ENCODE results near the gene VPS51.

Gene VPS51

DNA sequence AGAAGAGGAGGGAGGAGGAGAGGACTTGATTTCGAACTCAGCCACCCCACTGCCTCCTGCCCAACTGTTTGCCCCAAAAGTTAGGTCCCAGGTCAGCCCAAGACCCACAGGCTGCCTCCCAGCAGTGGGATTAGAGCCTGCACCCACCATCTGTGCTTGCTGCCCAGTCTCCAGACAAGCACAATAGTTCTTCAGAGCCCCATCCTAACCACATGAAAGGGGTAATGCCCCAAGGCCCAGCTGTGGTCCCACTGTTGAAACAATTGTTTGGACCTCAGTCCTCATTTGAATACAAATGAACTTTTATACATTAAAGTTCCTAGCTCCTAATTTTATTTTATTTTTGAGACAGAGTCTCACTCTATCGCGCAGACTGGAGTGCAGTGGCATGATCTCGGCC lies 5.4 kb upstream of the VPS51 start:
- no peak for TF ChIP-seq Cebpa-rat (IDR thresholded peaks at IDR 0.05)
- Histone ChIP-seq H3K9ac (peak overlapping the region in 4 of 11 experiments; percentile 0 to 37 (median 26); a peak in 3 of 22 replicates), H3K27ac (no peak overlapping the region)

DNA sequence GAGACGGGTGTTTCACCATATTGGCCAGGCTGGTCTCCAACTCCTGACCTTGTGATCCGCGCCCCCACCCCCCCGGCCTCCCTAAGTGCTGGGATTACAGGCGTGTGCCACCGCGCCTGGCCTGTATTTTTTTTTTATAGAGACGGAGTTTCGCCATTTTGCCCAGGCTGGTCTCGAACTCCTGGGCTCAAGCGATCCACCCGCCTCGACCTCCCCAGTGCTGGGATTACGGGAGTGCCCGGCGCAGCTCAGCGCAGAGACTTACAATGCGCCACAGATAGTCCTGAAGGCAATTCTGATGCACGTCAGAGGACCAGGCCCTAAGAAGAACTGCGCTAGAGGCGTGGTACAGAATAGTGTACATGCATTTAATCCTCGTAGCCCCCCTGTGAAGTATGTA lies 587 bp upstream of the VPS51 start:
- peaks cover 0 to 32% (median 0%) of the 10 kb centered on the region in 11 experiments; a peak in 4 of 22 replicates for H4K20me1 ChIP-seq
- H3K4me1 ChIP-seq: peaks cover 8 to 21% (median 15%) of the 10 kb centered on the region in 10 experiments
- no peaks in the 10 kb centered on the region for H3K27me3 ChIP-seq
- no peak for TF ChIP-seq Cebpa-rat (IDR thresholded peaks at IDR 0.05)
- peak overlapping the region in 7 of 10 experiments; percentile 73 to 88 (median 79); a peak in 9 of 20 replicates for H3K4me3 ChIP-seq
- peak overlapping the region; percentile 81 to 93 (median 87); a peak in 20 of 22 replicates for H3K27ac ChIP-seq
- peaks cover 8 to 36% (median 19%) of the 10 kb centered on the region in 11 experiments; a peak in 16 of 22 replicates for H3K36me3 ChIP-seq
- H3K4me2 ChIP-seq: peak overlapping the region; percentile 82 to 97 (median 90); a peak in 21 of 22 replicates
- H3K9ac ChIP-seq: peak overlapping the region; percentile 86 to 94 (median 90); a peak in 18 of 22 replicates
- no peaks in the 10 kb centered on the region for H3K9me3 ChIP-seq (replicated peaks in 1 of 11)

More for the DNA sequence above, 5.4 kb upstream of the VPS51 start:
- no peak overlapping the region for H3K4me3 ChIP-seq
- peaks cover 0 to 7% (median 0%) of the 10 kb centered on the region in 11 experiments; a peak in 2 of 22 replicates for H4K20me1 ChIP-seq
- peaks cover under 1 to 12% (median 6%) of the 10 kb centered on the region in 10 experiments; a peak in 17 of 20 replicates for H3K4me1 ChIP-seq
- no peaks in the 10 kb centered on the region for H3K27me3 ChIP-seq
- no peaks in the 10 kb centered on the region for H3K9me3 ChIP-seq (replicated peaks in 1 of 11)
- peaks cover 40 to 50% (median 44%) of the 10 kb centered on the region in 11 experiments for H3K36me3 ChIP-seq
- peak overlapping the region in 2 of 11 experiments; percentile 21 to 23; a peak in 1 of 22 replicates for H3K4me2 ChIP-seq

DNA sequence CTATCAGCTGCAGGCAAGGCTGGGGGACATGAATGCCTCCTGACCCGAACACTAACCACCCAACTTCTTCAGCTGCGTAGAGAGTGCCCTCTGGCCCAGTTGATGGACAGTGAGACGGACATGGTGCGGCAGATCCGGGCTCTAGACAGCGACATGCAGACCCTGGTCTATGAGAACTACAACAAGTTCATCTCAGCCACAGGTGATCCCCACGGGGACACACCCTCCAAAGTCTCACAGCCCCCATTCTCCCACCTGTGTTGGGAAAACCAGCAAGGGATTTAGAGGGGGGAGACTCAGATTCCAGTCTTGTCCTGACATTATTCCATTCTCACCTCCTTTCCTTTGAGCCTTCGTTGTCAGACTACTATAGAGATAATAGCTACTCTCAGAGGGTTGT lies 912 bp downstream of the VPS51 start:
- peaks cover 6 to 49% (median 30%) of the 10 kb centered on the region in 11 experiments; a peak in 16 of 22 replicates for H3K36me3 ChIP-seq
- no peak for TF ChIP-seq Cebpa-rat (IDR thresholded peaks at IDR 0.05)
- H3K27ac ChIP-seq: peak overlapping the region in 4 of 11 experiments; percentile 31 to 47 (median 36); a peak in 6 of 22 replicates
- H3K9ac ChIP-seq: peak overlapping the region; percentile 70 to 94 (median 90); a peak in 21 of 22 replicates
- H3K4me2 ChIP-seq: peak overlapping the region; percentile 82 to 97 (median 90)
- no peaks in the 10 kb centered on the region for H3K27me3 ChIP-seq
- peaks cover 8 to 21% (median 13%) of the 10 kb centered on the region in 10 experiments for H3K4me1 ChIP-seq
- H3K4me3 ChIP-seq: peak overlapping the region; percentile 68 to 88 (median 78); a peak in 19 of 20 replicates
- peaks cover 0 to 46% (median 7%) of the 10 kb centered on the region in 11 experiments; a peak in 7 of 22 replicates for H4K20me1 ChIP-seq
- no peaks in the 10 kb centered on the region for H3K9me3 ChIP-seq (replicated peaks in 1 of 11)

DNA sequence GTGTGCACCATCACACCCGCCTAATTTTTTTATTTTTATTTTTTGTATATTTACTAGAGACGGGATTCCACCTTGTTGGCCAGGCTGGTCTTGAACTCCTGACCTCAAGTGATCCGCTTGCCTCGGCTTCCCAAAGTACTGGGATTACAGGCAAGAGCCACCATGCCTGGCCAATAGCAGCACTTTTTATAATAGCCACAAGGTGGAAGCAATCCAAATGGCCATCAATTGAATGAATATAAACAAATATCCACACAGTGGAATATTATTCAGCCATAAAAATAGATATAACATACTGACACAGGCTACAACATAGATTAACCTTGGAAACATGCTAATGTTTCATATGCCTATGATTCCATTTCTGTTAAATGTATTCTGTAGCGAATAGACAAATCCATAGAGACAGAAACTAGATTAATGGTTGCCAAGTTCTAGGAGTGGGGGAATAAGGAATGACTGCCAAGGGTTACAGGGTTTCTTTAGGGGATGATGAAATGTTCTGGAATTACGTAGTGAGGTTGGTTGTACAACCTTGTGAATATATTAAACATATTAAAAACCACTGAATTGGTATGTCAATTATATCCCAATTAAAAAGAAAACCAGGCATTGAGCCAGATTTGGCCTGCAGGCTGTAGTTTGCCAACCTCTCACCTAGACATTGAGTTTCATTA lies 4.8 kb downstream of the VPS51 start:
- Histone ChIP-seq H3K4me2 (no peak overlapping the region), H3K9me3 (replicated peaks in 1 of 11) (no peaks in the 10 kb centered on the region), H3K4me1 (peaks cover 8 to 17% (median 11%) of the 10 kb centered on the region in 10 experiments), H3K4me3 (no peak overlapping the region), H3K9ac (no peak overlapping the region), H3K27ac (no peak overlapping the region), H4K20me1 (peaks cover 0 to 85% (median 23%) of the 10 kb centered on the region in 11 experiments; a peak in 10 of 22 replicates), H3K36me3 (peaks cover 28 to 88% (median 57%) of the 10 kb centered on the region in 11 experiments; a peak in 20 of 22 replicates), H3K27me3 (no peaks in the 10 kb centered on the region)
- TF ChIP-seq Cebpa-rat (IDR thresholded peaks at IDR 0.05): no peak

DNA sequence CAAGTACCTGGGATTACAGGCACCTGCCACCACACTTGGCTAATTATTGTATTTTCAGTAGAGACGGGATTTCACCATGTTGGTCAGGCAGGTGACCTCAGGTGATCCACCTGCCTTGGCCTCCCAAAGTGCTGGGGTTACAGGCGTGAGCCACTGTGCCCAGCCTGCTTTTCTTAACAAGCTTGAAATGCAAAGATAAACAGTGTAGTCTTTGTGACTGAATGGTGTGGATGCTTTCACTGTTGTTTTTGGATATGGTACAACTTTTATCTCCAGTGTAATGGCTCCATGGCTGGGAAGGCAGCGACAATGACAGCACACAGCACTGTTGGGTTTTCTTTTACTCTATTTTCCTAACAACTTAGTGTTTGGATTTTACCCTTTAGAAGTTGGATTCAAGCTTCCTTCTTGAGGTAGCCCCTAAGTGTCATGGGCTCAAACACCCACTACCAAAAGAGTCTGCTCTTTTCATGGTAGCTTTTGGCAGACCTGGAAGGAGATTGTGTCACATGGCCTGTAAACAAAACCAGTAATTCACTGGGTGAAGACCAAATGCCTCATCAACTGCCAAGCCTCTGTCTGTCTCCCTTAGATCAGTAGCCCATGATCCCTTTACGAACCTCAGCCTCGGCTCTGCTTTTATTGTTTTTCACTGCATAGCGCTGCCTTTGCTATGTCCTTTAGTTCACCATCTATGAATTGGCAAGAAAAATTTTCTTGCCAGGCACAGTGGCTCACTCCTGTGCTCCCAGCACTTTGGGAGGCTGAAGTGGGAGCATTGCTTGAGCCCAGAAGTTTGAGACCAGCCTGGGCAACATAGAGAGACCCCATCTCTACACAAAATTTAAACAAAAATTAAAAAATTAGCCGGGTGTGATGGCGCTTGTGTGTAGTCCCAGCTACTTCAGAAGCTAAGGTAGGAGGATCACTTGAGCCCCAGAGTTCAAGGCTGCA lies 6.4 kb downstream of the VPS51 start:
- Histone ChIP-seq H3K9me3 (replicated peaks in 1 of 11) (no peaks in the 10 kb centered on the region), H3K27ac (no peak overlapping the region), H3K36me3 (peaks cover 32 to 98% (median 61%) of the 10 kb centered on the region in 11 experiments), H3K4me1 (peaks cover 1 to 9% (median 4%) of the 10 kb centered on the region in 10 experiments; a peak in 17 of 20 replicates), H3K27me3 (no peaks in the 10 kb centered on the region), H3K4me2 (no peak overlapping the region), H4K20me1 (peaks cover 0 to 94% (median 25%) of the 10 kb centered on the region in 11 experiments; a peak in 11 of 22 replicates), H3K9ac (peak overlapping the region in 1 of 11 experiments; percentile 37; a peak in 2 of 22 replicates), H3K4me3 (no peak overlapping the region)
- no peak for TF ChIP-seq Cebpa-rat (IDR thresholded peaks at IDR 0.05)

DNA sequence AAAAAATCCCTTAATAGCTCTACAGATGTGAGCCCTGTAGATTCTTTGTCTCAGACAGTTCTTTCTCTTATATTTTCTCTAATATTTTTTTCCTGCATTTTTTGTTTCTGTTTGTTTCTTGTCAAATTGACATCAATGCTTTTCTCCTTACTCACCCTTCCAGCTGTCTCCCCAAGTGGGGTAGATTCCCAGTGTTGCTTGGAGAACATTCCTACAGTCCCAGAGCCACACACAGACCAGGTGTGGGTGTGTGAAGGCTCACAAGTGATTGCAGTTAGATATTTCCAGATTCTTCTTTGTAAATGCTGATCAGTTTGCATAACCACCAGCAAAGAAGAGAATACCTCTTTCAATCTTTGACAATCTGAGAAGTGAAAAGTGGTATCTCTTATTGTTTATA lies 7.5 kb downstream of the VPS51 start:
- peaks cover 39 to 98% (median 61%) of the 10 kb centered on the region in 11 experiments for H3K36me3 ChIP-seq
- no peaks in the 10 kb centered on the region for H3K27me3 ChIP-seq
- no peak overlapping the region for H3K4me2 ChIP-seq
- peaks cover 0 to 7% (median 0%) of the 10 kb centered on the region in 10 experiments; a peak in 1 of 20 replicates for H3K4me1 ChIP-seq
- no peak overlapping the region for H3K4me3 ChIP-seq
- peaks cover 0 to 96% (median 30%) of the 10 kb centered on the region in 11 experiments; a peak in 11 of 22 replicates for H4K20me1 ChIP-seq
- H3K27ac ChIP-seq: no peak overlapping the region
- H3K9ac ChIP-seq: peak overlapping the region in 1 of 11 experiments; percentile 37; a peak in 2 of 22 replicates
- no peak for TF ChIP-seq Cebpa-rat (IDR thresholded peaks at IDR 0.05)
- no peaks in the 10 kb centered on the region for H3K9me3 ChIP-seq (replicated peaks in 1 of 11)

DNA sequence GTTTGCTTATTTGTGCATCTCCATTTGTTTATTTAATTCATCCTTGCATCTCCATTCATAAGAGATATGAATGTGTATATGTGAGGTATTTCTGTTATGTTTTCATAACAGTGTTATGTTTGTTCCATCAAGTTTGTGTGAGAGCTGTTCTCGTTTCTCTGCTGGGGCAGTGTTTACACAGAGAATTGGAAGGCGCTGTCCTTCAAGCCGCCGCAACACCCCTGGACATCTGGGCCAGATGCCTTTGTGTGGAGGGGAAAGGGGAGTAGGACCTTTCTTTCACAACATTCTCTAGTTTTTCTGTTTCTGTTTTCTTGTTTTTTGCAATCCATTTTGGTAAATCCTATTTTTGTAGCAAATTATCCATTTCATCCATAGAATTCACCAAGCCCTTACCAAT lies 8.6 kb downstream of the VPS51 start:
- Histone ChIP-seq H3K27me3 (no peaks in the 10 kb centered on the region), H3K9ac (no peak overlapping the region; a peak in 1 of 22 replicates), H4K20me1 (peaks cover 0 to 99% (median 35%) of the 10 kb centered on the region in 11 experiments; a peak in 12 of 22 replicates), H3K4me1 (no peaks in the 10 kb centered on the region), H3K36me3 (peaks cover 48 to 98% (median 69%) of the 10 kb centered on the region in 11 experiments), H3K27ac (no peak overlapping the region), H3K4me2 (no peak overlapping the region), H3K9me3 (replicated peaks in 1 of 11) (no peaks in the 10 kb centered on the region), H3K4me3 (no peak overlapping the region)
- TF ChIP-seq Cebpa-rat (IDR thresholded peaks at IDR 0.05): no peak

DNA sequence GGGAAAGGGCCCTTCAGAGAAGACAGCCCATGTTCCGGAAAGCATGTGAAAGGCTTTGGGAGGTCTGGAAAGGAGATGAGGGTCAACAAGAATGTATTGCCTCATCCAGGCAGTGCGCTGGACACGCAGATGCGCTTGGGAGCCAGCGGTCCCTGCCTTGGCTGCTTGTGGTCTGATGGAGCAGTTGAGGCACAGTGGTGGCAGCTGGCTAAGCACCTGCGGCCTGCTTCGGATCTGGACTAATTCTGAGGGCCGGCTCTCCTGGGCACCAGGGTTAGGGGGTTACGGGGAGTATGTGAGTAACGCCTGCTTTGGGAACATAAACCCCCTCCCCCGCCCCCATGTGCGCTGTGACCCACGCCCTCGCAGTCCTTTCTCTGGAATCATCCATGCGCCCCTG lies 11.1 kb downstream of the VPS51 start:
- Histone ChIP-seq H4K20me1 (peaks cover 0 to 95% (median 48%) of the 10 kb centered on the region in 11 experiments; a peak in 19 of 22 replicates), H3K9me3 (replicated peaks in 1 of 11) (no peaks in the 10 kb centered on the region), H3K27ac (no peak overlapping the region), H3K4me1 (peaks cover 12 to 22% (median 17%) of the 10 kb centered on the region in 10 experiments), H3K4me2 (no peak overlapping the region), H3K4me3 (no peak overlapping the region), H3K27me3 (no peaks in the 10 kb centered on the region), H3K9ac (0 out of 22 replicates have a peak overlapping the region, but pooled peaks of 1 of the 11 experiments have one; percentile 13), H3K36me3 (peaks cover 50 to 78% (median 56%) of the 10 kb centered on the region in 11 experiments)
- TF ChIP-seq Cebpa-rat (IDR thresholded peaks at IDR 0.05): no peak
